GM19452 (cell line): Measurements from ENCODE around the gene GATA5.
"Not testable (repeated sequence)": the region's sequence is repeated elsewhere in the genome, so short reads cannot be mapped to it uniquely, and the experiment has no call there.

Experiments used
- ATAC-seq: cut with Tn5 transposase; IDR thresholded peaks from one replicate; pipeline ENCODE4 v1.9.1; 2021; ENCODE audit not compliant: unreplicated experiment

The GATA5 gene

DNA sequence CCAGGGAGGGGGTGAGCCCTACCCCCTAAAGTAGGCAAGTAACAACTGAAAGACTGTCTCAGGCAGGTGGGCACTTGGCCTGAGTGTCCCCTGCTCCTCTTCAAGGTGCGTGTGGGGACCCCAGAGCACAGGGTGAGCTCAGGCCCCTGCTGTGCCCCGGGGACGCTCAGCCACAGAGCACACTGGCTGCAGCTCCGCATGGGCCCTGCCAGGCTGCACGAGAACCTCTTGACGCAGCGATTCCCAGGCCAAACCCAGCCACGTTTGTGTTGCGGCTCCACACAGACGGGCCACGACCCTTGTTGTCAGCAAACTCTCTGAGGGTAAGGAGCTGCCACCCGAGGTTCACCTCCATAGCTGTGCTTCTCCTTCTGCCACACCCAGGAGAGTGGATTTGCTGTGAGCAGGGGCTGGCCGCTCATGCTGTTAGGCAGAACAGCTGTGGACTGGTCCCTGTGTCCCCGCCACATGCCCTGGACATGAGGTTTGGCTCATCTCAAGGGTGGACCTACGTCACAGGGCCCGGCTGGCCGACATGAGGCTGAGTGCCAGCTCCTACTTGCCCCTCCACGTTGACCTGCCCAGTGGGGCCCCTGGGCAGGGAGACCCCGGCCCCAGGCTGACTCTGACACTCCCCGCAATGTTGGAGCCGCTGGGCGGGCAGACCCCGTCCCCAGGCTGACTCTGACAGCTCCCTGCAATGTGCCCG, 29.7 kb upstream of the GATA5 start:
- ATAC-seq, result no peak

DNA sequence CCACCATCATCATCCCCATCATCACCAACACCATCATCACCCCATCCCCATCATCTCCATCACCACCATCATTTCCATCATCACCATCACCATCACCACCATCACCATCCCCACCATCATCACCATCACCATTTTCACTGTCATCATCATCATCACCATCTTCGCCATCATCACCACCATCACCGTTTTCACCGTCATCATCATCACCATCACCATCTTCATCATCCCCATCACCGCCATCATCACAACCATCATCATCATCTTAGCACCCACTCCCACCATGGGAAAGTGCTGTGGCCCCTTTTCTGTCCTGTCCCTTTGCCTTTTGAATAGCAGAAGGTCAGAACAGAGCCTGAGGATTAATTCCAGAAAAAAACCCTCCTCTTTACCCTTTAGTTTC, 28.5 kb upstream of the GATA5 start:
- ATAC-seq, result no peak

DNA sequence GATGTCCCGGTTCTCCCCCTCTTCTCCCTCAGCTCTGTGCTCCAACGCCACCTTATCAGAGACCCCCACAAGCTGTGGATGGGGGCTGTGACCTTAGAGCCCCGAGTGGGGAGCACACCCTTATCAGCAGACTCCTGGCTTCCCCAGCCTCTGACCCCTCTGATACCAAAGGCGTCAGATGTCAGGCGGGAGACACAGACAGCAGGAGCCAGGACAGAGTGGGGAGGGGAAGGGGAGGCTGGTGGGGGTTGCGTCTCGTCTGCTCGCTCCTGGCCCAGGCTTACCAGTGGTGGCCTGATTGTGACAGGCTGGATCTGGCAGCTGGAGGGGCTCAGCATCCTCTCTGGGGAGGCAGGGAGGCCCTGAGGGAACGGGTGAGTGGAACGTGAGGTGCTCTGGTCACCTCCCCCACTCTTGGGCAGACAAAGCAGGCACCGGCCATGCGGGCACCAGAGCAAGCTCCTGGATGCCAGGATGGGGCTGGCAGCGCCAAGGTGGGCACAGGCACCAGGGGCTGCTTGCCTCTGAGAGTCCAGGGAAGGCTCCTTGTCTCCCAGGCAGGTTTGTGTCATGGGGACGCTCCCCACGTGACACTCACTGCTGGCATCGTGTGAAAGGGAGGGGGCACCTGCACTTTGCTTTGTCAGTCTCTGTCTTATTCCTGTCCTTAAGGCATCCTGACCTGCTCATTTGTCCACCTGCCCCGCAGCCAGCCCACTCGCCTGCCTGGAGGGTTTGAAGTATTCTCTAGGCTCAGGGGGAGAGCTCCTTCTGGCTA, 27.8 kb upstream of the GATA5 start:
- no peak for ATAC-seq

DNA sequence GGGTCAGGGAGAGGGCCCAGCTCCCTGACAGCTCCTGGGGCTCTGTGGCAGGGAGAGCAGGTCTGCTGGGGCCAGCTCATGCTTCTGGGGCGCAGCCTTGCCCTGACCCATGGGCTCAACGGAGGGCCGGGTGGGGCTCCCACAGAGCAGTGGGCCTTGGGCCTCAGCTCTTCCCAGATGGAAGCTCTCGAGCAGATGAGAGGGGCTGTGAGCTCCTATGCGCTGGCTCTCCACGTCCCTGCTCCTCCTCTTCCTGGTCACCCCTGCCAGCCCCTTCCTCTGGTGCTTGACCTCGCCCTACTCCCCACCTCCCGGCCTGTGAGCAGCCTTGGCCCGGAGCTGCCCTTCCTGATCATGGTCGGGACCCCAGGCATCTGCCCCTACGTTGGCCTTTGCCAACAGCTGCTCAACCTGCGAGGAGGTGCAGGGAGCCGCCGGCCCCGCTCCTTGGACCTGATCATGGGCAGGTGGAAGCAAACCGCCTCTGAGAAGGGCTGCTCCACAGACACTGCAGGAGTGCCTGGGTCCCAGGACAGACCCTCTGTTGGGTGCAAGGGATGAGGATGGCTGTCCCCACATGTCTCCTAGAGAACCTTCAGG, 26.8 kb upstream of the GATA5 start:
- no peak for ATAC-seq

DNA sequence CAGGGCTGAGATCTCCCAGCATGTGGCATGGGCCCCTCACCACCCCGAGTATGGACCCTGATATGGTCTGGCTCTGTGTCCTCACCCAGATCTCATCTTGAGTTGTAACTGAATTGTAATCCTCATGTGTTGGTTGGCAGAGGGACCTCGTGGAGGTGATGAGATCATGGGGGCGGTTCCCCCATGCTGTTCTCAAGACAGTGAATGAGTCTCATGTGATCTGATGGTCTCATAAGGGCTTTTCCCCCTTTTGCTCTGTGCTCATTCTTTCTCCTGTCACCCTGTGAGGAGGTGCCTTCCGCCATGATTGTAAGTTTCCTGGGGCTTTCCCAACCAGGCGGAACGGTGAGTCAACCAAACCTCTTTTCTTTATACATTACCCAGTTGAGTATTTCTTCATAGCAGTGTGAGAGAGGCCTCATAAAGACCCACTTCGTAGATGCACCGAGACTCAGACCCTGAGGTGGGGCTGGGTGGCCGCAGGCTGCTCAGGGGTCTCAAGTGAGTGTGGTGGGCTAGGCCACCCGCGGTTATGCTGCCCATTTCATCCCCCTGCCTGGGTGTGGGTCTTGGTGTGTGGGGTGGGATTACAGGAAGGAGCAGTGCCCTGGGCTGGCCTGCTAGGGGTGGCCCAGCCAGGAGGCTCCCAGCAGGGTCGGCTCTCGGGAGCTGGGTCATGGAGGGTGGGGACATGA, 26.2 kb upstream of the GATA5 start:
- ATAC-seq, result peak; percentile 70

DNA sequence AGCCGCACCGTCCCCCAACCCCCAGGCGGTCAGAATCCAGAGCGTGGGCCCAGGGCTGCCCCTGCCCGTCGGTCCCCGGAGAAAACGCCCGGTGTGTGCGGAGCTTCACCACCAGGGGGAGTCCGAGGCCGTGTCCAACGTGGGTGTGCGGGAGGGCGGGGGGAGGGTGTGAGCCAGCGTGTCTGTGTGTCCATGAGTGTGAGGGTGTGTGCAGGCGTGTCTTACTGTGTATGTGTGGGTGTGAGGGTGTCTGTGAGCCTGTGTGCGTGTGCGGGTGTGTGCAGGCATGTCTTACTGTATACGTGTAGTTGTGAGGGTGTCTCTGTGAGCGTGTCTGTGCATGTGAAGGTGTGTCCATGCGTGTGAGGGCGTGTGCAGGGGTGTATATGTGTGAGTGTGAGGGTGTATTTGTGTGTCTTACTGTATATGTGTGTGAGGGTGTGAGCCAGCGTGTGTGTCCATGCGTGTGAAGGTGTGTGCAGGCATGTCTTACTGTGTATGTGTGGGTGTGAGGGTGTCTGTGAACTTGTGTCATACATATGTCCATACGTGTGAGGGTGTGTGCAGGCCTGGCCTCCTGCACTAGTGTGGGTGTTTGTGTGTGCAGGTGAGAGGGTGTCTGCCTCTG, 24.6 kb upstream of the GATA5 start:
- no peak for ATAC-seq

DNA sequence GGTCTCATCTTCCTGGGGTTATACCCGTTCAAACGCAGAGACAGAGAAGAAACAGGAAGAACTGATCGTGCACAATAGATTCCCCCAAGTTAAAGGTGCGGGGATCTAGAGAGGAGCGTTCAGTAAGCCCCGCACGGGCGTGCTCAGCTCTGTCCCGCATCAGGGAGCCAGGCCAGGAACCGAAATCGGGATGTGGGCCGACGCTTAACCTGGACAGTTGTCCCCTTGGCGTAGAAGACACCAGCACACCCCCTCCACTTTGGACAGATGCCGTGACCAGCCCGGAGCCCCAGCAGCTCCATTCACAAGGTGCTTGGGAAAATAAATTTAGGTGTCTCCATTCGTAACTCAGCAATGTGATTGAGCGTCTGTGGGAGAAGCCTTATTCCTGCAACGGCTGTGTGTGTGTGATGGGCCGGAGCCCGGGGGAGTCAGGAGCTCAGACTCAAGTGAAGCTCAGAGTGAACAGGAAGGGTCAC, 24.0 kb upstream of the GATA5 start:
- ATAC-seq, result no peak

DNA sequence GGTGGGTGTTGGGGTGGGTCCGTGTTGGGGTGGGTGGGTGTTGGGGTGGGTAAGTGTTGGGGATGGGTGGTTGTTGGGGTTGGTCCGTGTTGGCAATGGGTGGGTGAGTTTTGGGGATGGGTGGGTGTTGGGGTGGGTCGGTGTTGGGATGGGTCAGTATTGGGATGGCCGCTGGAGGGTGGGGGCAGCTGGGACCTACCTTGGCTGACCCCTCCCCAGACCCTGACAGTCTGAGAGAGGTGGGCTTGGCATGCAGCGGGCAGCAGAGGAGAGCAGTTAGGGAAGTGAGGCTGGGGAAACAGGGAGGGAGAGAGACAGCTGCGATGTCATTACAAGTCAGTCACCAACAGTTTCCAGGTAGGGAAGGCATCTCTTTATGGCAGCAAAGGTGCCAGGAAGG, 23.1 kb upstream of the GATA5 start:
- ATAC-seq, result no peak

DNA sequence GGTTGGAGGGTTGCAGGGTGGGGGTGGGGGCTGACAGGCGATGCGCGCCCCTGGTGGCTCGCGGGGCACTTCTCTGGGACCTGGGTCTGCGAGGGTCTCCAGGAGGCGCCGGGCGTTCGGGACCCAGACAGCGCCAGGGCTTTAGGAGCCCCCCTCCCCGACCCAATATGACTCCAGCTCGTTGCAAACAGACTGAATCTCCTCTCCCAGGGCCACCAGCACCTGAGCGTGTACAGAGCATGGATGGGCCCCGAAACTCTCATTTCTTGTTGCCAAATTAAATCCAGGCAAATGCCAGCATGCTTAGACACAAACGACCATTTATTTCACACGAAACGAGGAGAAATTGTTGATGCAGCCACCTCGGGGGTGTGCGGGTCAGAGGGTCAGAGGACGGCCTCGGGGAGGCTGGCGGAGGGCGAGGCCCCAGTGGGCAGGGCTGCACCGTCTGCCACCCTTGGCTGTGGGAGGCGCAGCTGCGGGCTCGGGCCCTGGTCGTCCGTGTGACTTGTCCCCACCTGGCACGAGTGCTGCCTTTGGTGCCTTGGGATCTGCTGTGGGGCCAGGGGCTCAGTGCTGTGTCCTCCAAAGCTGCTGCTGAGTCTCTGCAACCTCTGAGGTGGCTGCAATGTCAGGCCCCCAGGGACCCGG, 20.9 kb upstream of the GATA5 start:
- no peak for ATAC-seq

DNA sequence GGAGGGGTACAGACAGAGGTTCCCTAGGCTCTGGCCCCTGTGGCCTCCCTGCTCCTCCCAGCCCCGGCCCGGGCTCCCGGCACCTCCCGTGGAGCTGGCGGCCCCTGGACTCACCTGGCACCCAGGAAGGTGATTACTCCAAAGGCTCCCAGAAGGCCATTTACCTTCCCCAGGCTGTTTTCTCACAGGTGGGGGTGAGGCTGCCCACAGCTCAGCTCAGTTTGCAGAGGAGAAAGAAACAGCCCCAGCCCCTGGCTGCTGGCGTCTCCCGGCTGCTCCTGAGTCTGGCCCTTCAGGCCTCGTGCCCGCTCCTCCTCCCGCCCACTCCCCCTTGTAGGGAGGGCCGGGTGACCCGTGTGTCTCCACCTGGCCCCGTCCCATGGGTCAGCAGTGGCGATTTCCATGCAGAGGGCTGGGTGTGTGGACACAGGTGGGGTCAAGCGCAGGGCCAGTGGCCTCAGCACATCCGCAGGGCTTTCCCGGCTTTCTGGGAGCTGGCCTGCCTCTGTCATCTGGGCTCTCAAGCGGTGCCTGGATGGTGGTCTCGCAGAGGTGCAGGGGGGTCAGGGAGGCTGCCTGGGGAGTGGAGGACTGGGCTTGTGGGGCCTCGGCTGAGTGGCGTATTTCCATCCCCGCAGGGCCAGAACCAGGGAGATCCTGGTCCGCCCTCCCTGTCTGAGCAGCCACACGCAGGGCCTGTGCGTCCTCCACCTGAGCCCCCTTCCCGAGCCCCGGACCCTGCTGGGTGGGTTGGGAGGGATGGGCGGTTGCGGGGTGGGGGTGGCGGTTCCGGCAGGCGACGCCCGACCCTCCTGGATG, 20.2 kb upstream of the GATA5 start:
- ATAC-seq, result no peak

DNA sequence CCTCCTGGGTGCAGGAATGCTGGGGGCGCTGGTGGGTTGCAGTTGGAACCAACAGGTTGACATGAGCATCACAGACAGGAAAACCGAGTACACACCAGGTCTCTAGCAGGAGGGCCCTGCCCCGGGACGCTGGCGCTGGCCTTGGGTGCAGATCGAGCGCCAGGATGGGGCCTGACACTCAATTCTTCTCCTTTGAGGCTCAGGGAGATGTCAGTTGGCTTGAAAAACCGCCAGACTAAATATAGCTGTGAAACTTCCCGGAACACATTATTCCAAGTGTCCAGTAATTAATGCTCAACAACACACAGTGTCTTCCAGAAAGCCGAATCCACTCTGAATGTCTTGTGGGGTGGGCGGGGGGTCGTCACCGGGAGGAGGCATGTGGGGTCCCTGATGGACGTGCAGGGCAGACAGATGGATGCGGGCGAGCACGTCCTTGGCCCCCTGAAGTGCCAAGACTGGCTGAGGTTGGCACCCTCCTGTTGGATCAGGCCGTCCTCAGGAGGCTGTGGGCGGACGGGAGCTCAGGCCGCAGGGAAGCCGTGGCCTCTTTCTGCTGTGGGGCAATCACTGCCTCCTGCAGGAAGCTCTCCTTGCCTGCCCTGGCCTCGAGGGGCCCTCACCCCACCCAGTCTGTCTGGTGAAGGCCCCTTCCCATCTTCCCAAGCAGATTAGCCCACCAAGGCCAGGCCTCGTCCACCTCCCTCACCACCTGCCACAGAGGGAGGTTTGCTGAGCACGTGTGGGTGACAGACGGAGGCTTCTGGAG, 19.4 kb upstream of the GATA5 start:
- no peak for ATAC-seq

DNA sequence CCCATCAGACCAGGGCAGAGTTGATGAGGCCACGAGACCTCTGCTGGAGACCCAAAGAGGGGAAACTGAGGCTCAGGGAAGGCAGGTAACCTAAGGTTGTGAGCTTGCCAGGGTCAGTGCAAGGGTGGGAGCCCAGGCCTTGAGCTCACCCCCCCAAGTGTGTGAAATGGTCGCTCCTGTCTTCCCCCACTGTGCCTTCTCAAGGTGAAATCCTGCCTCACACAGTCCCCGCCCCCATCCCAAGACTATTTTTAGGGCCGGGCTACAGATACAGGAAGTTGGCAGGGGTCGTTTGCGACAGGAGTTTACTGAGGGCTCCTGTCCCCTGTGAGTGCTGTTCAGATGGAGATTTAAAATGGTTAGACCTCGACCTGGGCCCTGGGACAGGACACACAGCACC, 18.7 kb upstream of the GATA5 start:
- no peak for ATAC-seq

DNA sequence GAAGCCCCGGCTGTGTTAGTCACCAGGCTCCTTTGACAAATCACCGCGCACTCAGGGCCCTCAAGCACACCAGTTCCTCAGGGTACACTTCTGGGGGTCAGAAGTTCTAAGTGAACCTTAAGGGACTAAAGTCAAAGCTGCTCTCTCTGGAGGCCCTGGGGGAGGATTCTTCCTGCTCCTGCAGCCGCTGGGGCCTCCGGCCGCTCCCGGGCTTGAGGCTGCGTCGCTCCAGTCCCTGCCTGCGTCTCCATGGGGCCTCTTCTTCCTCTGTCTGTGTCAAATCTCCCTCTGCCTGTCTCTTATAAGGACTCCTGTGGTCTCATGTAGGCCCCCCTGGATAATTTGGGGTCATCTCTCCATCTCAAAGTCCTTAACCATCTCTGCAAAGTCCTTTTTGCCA, 18.1 kb upstream of the GATA5 start:
- no peak for ATAC-seq

DNA sequence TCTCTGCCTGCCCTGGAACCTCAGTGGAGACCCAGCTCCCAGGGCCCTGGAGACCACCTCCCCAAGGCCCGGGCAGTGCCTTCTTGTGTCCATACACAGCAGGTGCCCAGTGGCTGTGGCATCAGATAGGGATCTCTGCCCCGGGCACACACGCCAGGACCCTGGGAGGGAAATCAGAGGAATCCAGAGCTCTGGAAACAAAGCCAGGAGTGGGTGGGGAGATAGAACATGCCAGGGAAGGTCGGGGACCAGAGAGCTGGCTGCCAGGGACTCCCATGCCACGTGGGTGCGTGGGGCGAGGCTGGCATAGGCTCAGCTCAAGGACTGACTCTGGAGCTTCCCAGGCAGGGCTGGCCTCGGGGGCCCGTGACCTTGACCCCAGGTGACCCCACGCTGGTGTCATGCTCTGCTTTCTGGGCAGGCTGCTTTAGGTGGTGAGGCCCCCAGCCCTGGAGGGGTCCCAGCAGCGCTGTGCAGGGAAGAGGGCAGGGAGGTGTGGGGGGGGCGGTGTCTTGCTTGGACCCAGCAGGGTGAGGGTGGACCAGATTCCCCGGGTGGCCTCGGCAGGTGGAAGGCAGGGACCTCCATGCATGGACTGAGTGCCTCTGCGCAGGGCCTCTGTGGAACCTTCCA, 17.6 kb upstream of the GATA5 start:
- no peak for ATAC-seq

DNA sequence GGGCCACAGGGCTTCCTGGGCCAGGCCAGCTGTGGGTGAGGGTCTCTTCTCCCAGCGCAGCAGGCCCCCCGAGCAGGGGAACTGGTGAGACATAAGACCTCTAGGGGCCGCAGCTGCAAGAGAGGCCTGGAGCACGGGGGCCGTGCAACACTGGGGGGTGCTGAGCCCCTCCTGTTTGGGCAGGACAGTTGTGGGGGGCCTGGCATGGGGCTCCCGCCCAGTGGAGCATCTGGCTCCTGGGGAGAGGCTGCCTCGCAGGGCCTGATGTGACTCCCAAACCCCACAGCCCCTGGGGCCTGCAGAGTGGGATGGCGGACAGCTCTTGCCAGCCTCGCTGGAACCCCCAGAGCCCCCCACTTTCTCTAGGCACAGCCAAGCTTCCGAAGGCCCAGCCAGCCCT, 16.9 kb upstream of the GATA5 start:
- ATAC-seq, result no peak

DNA sequence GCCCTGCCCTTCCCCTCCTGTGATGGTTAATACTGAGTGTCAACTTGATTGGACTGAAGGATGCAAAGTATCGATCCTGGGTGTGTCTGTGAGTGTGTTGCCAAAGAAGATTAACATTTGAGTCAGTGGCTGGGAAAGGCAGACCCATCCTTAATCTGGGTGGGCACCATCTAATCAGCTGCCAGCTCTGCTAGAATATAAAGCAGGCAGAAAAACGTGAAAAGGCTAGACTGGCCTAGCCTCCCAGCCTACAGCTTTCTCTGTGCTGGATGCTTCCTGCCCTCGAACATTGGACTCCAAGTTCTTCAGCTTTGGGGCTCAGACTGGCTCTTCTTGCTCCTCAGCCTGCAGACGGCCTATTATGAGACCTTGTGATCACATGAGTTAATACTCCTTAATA, 15.0 kb upstream of the GATA5 start:
- not testable (repeated sequence) for ATAC-seq

DNA sequence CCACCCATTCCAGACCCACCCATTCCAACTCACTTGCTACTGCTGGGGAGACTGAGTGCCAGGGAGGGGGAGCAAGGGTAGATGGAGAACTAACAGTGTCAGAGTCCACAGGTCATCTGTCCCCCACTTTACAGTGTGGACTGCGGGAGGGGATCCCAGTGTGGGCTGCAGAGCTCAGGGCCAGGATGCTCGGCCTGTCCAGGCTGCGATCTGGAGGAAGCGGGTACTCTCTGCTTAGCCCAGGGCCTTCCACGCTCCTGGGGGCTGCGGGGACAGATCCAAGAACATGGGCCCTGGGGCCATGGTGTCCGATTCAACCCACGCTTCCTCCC, 14.1 kb upstream of the GATA5 start:
- no peak for ATAC-seq

DNA sequence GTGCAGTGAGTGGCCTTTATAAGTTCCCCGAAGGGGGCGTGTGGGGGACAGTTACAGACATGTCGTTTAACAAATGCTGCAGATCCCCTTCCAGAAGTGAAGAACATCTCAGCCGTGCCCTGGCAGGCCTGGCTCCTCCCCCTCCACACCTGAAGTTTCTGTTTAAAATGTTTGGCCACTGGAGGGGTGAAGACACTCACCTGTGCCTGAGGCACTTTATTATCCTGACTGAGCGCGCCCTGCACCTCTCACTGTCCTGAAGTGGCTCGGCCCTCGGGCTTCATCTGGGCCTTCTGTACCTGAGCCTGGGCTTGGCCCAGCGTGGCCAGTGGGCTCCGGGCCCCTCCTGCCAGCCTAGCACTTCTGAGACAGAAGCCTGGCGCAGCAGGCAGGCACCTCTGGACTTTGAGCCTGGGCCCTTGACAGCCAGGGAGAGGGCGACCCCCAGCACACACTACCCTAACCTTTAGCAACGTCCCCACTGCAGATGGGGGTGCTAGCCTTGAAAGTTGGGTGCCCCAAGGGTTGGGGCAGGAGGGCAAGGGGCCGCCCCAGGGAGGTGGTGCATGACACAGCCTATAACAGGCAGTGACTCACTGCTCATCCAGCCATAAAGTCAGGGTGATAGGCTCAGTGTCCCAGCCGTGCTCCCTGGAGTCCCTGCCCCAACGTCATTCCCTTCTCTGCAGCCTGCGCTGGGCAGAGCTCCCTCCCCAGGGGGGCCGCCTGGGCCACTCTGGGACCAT, 13.6 kb upstream of the GATA5 start:
- ATAC-seq, result no peak
